Erythroblast (primary cell): ENCODE data around the gene PTPRN2.

Experiments
- GATA1 ChIP-seq: IDR thresholded peaks from 2 replicates; pipeline ENCODE4 v1.6.1; 2011; ENCODE audit warnings: low read depth, mild to moderate bottlenecking, control low read depth, low read length, moderate library complexity
- POLR2A ChIP-seq: IDR thresholded peaks from 2 replicates; pipeline ENCODE4 v1.6.1; 2011; ENCODE audit warnings: mild to moderate bottlenecking, low read length

DNA sequence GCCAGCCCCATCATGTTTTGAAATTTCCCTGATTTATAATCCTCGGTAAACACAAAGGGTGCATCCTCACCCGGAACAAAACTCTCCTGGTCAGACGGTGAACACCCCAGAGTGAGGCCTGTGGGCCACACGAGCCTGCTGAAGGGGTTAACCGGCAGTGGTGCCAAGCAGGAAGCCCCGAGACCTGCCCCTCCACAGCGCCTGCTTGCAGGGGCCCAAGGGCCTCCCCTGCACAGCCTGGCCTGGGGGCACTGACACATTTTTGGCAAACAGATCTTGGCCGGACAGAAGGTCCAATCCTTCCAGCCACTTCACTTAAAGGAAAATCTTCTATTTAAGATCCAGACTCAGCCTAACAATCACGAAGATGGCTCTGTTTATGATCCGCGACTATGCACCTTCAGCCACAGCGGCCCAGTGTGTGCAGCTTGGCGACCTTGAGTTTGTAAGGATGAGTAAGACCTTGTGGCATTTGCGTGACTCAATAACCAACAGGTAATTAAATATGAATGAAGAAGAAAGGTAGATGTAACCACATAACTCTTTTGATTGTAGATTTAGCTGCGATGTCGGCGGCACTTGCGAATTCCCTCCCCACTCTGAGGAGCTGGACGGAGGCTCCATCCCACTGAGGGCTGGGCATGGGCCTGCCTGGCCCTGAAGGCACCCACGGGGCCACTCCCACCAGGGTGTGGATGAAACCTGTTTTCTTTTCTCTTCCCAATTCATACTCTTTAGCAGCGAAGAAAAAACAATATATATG lies 922.6 kb downstream of the PTPRN2 start:
- TF ChIP-seq POLR2A (no peak), GATA1 (no peak)
